Sigmoid colon (tissue), 4 donors: ENCODE data around the gene FOXRED1.

ENCODE experiments used
- CTCF ChIP-seq, 4 experiments: fragments of 450-650 bp in 3 of 4; fragments of 200-600 bp in 1 of 4; IDR thresholded peaks; one replicate each; pipeline ENCODE4 v1.5.1; 2016 to 2019; ENCODE audit warnings: antibody characterized with exemption in 4 of 4, mild to moderate bottlenecking in 3 of 4, moderate library complexity in 2 of 4
- POLR2A ChIP-seq, 2 donors: fragments of 450-650 bp; IDR thresholded peaks; one replicate each; pipeline ENCODE4 v1.6.1; 2016; ENCODE audit warnings: antibody characterized with exemption in 2 of 2, mild to moderate bottlenecking in 2 of 2, moderate library complexity in 2 of 2
- POLR2AphosphoS5 ChIP-seq, 4 donors: sonication (generic); formaldehyde crosslinking; IDR thresholded peaks; one replicate each; pipeline ENCODE4 v1.6.1; 2017; ENCODE audit warnings: antibody characterized with exemption in 4 of 4

GRCh38 chr11:126284829-126285228 is 15.9 kb downstream of the FOXRED1 start:
- TF ChIP-seq CTCF (IDR thresholded peaks at IDR 0.05) (no peak), POLR2A (IDR thresholded peaks at IDR 0.05) (no peak), POLR2AphosphoS5 (IDR thresholded peaks at IDR 0.05) (no peak)
